CD4-positive, alpha-beta T cell treated with Interferon gamma for 1 hour (primary cell): Measurements from ENCODE around the gene LCP2.

Experiments used
- DNase-seq: peaks from one replicate; pipeline ENCODE4 v3.0.0-alpha.2; 2020

Gene LCP2

DNA sequence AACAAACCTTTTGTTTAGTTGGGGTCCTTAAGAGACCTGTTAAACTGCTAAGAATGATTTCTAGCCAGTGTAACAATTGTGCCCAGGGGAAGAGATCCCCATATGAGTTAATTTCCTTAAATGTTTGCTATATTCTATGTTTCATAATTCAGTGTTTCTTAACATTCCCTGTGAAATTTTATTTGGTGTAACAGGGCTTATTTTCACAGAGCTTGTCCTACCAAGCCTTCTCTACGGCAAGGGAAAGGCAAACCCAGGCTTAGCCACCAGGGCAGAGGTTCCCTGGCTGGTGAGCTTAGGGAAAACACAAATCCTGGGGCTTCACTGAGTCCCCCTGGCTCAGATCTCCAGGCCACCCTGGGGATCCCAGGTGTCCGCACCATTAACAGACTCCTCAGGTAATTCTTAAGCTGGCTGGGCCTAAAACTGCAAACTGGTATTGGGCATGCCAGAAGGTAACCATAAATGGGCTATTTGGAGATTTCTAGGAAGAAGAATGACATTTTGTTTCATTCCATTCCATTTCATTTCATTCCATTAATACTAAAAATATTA is 17.0 kb upstream of the LCP2 start:
- DNase-seq = no peak

DNA sequence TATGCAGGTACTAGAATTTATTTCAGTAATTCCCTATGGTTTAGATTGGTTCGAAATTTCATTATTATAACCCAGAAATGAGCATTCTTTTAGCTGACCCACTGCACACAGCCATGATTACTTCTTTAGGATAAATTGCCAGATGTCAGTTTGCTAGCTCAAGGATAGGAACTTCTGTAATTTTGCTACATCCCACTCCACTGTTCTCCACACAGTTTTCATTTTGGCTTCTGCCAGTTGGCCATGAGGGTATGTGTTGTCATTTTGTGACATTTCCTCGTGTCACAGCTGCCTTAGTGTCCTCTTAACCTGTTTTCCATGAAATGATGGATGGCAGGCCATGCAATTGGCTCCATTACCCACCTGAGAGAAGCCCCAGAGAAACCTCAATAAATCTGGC is 16.2 kb upstream of the LCP2 start:
- no peak for DNase-seq

DNA sequence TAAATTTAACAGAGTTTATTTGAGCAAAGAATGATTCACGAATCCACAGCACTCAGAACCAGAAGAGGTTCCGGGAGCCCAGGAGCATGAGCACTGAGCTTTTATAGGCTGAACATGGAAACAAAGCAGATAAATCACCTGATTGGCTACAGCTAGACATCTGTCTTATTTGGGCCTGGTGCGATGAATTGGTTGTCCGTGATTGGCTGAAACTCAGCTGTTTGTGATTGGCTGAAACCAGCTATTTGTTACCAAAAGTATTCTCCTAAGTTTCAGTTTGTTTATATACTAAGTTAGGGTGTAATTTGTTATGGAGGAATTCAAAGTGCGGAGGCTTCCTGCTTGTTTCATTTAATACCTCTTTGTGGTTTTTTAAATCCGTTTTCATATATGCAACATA is 15.8 kb upstream of the LCP2 start:
- peak; percentile 57 for DNase-seq

DNA sequence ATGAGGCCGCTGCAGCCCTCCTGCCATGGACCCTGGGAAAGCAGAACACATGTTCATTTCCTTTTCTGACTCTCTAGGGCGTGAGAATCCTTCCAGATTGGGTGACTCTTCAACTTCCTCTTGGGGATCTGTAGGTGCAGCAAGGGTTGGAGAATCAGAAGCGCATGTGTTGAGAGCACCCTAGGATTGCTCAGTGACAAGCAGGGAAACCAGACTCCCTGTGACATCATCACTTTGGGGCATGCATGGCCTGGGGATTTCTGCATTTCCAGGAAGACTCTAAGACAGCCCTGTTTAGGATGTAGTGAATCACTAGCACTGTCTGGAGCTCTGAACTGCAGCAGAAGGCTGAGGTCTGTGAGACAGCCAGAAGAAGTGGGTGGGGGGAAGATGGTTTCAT is 15.1 kb upstream of the LCP2 start:
- peak; percentile 85 for DNase-seq

DNA sequence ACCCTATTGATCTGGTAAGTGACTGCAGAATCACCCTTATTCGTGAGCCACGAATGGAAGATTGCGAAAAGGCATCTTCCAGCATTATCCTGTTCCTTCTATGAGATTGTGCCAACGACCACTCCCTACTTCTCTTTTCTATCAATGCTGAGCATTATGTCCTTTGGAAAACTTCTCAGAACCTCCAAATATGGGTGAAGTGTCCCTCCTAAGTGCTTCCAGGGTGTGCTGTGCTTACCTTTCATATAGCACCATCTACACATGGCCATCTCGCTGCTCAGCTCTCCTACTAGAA is 14.7 kb upstream of the LCP2 start:
- no peak for DNase-seq

DNA sequence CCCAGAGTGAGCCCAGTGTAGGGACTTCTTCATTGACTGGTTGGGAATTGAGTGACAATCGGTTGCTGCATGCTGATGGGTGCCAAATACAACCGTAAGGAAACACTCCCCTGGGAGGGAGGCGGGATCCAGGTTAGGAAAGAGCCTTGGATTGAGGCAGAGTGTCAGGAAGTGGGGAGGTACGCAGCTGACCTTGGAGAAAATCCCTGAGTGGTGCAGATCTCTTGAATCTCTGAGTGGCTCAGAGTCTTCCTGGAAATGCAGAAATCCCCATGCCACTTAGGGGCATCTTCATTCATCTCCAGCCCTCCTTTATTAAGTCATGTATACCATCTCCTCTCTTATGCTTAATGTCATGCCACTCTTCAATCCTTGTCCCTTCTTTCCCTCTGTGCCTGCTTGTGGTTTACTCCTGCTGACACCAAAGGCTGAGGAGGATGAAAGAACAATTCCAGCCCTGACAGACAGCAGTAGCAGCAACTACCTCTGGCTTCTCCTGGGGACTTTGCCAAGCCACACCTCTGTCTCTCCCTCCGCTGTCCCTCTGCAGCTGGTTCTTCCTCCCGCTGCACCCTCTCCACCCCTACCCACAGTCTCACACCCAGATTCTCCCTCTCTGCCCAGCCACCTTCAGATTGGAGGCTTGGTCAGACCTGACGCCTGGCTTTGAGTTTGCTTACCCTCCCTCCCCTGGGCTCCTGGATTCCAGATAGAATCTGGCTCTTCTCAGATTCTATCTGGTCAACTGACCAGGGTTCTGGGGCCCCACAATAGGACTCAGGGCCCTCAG is 14.1 kb upstream of the LCP2 start:
- no peak for DNase-seq

DNA sequence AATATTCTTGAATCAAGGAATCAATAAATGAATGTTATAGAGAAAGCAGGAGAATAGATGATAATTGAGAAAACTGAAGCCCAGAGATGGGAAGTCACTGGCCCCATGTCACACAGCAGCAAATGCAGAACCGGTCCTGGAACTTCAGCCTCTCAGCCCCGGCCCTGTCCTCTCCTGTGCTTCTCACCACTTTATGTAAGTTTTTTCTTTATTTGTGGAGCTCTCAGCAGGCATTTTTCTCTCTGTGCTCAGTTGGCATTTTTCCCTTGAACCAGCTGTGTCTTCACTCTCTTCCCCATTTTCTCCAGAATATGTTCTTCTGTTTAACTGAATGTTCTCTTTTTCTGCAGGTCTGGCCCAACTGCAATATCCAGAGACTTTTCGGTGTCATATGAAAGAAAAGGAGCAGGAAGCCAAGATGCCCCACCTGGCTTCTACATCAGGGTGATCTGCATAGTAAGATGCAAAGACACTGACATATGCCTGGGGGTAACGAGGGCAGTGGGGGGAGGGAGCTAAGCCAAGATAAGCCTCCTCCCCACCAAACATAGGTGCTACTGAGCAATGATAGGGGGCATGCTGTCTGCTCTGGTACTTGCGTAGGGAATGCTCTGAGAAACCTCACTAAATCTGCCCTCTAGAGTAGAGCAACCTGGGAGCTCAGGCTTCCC is 12.8 kb upstream of the LCP2 start:
- DNase-seq = no peak

DNA sequence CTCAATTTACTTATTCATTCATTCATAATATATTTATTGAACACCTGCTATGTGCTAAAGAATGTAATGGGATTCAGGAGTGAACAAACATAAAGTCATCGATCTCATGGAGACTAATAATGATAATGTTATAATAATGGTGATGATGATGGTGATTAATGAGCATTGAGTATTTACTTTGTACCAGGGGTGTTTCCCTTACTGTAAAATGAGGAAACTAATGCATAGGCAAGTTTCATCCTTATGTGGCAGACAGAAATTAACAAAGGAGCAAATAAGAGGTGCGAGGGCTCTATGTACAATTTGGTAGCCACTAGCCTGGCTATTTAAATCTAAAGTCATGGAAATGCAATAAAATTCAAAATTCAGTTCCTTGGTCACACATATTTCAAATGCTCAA is 11.1 kb upstream of the LCP2 start:
- no peak for DNase-seq

DNA sequence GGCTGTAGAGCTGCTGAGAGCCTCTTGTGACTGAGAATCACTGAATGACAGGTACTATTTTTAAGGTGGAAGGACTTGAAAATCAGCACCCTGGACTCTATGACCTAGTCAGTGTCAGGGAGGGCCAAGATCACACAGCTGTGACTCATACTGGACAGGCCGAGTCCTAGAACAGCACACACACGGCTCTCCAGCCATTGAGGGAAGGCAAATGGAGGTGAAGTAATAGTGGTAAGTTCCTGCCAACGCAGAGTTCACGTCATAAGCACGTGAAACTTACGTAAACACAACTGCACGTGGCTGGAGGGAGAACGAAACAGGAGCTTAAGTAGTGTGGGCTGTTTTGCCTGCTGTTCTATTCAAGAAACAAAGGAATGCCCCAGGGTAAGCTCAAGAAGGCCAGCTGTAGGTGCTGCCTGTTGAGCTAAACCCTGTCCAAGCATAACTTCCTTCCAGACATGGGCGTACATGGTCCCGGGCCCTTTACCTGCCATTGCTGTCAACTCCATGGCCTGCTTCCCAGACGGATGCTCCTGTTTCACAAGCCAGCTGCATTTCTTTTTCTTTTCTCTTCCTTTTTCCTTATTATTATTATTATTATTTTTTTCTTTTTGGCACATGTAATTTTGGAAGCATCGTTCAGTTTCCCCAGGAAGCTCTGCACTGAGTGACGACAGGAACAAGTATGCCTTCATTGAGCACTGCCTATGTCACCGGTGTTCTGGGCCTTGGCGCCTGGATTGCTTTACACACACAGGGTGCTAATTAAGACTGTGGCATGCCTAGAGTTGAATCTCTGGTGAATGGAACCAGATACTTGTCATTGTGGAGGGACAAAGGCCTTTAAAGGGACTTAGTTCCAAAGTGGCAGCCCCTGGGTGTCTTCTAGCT is 10.2 kb upstream of the LCP2 start:
- DNase-seq = peak; percentile 85

DNA sequence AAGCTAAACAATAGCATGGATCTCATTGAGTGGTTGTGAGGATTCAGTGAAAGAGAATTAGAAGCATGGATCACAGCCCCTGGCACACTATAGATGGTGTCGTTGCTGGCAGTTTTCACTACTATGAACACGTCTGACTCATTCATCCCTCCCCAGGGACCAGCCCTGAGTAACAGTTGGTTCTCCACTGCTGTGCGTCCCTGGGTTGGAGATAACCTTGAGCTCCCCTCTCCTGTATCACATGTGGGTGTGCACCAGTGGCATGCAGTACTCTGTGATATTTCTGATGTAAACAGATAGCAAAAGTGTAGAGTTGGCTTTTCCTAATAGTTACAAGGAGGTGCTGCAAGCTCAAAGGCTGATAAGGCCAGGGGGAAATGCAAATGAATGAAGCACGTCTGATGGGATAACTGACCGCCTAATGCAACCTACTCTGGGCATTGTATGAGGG is 8.8 kb upstream of the LCP2 start:
- DNase-seq = no peak

DNA sequence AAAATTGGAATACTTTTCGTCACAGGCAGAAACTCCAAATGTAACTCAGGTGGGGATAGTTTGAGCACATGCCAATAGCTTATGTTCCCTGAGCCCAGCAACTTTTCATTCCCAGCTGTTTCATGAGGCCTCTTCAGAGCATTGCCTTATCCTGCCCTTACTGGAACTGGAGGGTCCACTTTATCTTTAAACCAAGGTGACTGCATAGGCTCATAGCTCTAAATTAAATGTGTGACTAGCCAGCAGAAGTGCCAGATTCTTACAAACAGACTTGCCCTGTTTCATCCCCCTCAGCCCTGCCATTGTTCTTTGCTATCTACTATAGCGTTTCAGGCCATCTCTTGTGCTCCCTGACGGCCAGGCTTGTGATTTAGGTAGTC is 8.1 kb upstream of the LCP2 start:
- no peak for DNase-seq

DNA sequence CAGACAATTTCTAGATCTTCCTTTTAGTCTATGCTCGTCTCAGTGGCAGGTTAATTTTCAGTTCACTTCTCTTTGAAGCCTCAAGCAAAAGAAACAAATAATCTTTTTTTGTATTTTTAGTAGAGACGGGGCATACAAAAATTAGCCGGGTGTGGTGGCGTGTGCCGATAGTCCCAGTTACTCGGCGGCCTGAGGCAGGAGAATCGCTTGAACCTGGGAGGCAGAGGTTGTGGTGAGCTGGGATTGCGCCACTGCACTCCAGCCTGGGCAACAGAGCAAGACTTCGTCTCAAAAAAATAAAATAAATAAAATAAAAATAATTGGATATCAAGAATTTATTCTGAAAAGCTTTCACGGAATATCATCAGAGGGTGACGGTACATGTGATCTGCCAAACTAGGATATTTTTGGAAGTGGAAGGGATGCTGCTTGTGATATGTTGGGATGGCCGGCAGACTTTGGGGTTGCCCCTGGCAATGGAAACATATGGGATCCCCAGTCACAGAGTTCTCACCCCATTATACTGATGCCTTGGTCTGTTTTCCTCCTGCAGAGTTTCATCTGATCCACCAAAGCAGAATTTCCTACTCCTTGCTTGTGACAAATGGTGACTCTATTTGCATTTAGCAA is 7.6 kb upstream of the LCP2 start:
- no peak for DNase-seq

DNA sequence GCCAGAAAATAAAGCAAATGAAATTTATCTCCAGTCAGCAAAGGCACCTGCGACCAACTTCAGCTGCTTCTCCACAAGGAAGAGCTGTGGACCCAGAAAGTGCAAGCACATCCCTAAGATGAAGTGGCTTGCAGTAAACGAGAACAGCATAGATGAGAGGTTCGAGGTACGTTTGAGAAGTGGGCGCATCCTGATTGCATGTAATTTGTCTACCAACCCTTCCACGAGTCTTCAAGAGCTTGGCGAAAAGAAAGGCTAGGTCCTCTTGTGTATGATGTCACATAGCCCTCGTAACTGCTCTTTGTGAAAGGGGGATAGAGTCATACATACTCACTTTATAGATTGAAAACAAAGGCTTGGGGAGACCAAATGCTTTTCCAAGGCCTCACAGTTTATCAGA is 6.0 kb upstream of the LCP2 start:
- DNase-seq = no peak

DNA sequence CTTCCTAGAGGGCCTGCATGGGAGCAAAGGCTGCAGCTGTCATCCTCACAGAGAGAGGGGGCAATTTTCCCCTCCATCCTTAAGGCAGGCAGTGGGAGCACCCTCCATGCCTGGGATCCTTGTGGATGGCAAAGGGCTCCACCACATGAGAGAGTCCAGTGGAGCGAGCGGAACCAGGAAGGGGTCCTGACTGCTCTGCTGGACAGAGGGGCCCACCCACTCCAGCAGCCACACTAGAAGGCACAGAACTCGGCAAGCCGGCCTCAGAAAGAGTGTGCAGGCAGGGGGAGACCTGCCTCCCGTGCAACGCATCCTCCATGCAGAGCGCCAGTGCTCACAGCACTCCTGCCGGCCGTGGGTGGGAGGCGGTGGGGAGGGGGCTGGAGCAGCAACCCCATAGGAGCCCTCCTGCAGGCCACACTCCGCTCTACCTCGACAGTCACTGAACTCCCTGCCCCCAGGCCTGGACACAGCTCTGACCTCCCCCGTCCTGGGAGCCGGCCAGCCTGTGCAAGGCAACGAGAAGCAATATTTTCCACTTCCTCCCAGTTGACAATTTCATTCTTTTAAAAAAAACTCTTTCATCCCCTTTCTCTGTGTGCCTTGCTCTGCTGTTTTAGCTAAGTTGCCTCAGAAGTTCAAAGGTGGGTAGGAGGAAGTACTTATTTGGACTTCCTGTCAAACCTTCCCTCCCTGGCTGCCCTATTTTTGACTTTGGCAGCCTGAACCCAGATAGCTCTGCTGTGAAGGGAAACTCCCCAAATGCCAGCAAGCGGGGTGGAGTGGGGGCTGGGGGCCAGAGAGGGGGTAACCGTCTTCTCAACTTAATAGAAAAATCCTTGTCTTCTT is 5.3 kb upstream of the LCP2 start:
- peak; percentile 82 for DNase-seq

DNA sequence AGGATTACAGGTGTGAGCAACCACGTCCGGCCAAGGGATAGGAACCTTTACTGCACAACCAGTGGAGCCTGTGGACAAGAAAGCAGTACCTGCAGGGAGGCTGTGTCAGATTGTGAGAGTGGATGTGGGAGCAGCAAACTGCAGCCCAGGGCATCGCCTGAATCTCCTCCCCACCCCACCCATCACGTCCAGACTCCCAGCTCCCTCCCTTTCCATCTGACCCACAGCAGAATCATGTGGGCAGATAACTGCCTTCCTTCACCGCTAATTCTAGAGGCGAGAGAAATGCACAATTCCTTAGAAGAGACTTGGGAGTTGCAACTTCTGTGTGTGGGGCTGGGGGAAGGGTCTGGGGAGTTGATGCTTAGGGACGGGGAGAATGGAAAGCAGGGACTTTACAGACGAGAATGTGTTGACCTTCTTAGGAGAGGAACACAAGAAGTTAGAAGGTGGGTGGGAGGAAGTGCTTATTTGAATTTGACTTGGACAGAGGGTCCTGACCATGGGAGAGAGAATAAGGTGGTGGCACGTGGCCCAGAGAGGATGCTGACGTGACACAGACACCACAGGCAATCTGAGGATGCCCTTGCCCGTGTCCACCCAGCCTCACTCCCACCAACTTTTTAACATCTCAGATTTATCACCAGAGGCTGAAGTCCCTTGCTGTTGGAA is 4.5 kb upstream of the LCP2 start:
- DNase-seq = no peak

DNA sequence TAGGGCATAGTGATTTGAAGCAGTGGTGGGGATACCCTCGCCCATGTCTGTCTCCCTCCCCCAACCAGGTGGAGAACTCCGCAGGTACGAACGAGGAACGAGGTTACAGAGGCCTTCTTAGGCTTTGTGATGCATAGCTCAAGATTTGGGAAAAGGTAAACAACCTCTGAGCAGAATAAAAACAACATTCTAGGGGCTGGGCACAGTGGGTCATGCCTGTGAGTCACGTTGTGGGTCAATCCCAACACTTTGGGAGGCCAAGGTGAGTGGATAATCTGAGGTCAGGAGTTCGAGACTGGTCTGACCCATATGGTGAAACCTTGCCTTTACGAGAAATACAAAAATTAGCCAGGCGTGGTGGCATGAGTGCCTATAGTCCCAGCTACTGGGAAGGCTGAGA is 3.6 kb upstream of the LCP2 start:
- DNase-seq = peak; percentile 25

DNA sequence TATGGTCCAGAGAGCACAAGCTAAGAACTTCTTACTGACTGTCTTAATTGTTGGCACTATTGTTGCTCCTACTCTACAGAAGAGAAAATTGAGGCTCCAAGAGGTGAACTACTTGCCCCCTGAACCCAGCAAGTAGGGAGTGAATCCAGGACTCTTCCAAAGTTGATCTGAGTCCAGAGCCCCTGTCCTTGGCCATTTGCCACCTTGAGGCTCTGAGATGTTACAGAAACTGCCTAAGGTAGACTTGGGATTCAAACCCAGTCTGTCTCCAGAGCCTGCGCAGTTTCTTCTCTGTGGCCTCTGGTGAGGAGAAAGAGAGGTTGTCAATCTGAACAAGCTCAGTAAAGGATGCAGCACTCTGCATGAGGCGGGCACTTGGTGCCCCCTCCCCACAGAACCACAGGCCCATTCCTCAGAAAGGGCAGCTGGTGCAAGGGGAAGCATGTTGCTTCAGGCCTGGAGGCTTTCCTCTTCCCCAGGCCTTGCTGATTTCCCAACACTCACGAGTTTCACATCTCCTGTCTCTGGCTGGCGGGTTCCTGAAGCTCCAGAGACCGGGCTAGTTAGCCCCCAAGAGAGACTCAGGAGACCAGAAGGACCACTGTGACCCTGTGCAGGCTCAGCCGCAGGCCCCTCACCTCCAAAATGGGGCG is 2.9 kb upstream of the LCP2 start:
- DNase-seq = peak; percentile 44

DNA sequence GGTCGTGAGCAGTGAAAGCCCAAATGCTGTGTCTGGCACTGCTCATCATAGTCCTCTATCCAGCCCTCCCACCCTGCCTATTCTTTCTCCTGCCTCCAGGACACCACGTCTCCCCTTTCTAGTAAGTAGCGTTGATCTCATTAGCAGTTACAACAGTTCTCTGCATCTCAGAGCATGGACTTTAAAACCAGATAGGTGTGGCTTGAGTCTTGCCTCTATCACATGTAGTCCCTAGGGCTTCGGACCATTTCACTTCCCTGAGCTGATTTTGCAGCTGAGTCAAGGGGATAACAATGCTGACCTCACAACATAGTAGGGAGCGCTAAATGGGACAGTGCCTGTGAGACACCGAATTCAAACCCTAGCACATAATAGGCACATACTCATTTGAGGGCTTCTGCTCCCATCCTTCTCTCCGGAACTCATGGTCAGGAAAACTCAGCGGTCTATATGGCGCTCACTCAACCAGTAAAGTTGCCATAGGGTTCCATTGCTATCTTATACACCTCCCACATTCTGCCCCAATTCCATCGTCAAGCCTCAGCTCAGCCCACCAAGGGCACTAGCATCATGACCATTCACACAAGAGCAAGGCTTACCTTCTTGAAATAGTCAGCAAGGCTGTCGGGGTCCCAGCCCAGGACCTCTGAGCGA is 515 bp downstream of the LCP2 start:
- no peak for DNase-seq

DNA sequence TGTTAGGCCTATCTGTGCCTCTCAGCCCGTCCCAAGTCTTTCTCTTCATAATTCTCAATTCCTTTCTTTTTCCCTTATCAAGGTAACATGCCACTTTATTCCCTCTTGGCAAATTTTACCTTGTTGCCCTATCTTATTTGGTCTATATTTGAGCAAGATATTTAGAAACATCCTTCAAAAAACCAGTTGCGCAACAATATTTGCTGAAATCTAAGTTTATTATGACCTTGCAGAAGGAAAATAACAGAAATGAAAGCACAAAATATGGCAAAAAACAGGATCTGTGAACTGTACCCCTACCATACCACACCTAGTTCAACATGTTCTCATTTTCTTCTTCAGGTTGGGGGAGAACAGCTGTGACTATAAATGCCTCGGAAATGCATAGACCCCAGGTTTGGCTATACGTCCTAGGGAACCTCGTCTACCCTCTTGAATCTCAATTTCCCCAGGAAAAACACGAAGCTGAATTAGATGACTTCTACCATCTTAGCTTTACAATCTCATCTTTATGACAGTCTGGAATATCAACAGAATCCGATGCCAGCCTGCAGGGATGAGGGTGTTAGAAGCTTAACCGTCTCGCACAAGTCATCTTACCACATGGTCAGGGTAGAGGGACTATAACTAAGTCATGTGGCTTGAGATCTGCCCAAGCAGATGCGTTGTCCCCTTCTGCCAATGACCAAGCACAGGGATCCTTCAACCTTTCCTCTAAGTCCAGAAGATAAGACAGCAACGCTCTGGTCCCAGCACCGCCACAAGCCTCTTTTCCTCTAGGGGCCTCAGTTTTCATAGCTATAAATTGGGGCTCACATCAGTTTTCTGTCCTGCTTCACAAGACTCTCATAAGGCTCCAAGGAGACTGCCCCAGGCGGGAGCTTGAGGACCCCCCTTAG is 1.3 kb downstream of the LCP2 start:
- DNase-seq = no peak
